RPMI7951 (cell line): ENCODE measurements around the gene SHC2. TPM values are rescaled to one million over a fixed set of nuclear protein-coding genes. Genes with fewer than 3 reads are reported as not detected.

ENCODE experiments used
- DNase-seq: peaks from one replicate; pipeline ENCODE4 v3.0.0-alpha.2; 2012; ENCODE audit warnings: low read depth
- total RNA-seq: library from RNA; depleted of rRNA; stranded (reverse); fragments of >200 nt; shearing (Covaris generic); gene quantifications from 2 replicates; pipeline ENCODE4 v1.2.3, GENCODE V29; 2014

SHC2 gene
- total RNA-seq, 1 experiment from 2014 or later, result not detected

DNA sequence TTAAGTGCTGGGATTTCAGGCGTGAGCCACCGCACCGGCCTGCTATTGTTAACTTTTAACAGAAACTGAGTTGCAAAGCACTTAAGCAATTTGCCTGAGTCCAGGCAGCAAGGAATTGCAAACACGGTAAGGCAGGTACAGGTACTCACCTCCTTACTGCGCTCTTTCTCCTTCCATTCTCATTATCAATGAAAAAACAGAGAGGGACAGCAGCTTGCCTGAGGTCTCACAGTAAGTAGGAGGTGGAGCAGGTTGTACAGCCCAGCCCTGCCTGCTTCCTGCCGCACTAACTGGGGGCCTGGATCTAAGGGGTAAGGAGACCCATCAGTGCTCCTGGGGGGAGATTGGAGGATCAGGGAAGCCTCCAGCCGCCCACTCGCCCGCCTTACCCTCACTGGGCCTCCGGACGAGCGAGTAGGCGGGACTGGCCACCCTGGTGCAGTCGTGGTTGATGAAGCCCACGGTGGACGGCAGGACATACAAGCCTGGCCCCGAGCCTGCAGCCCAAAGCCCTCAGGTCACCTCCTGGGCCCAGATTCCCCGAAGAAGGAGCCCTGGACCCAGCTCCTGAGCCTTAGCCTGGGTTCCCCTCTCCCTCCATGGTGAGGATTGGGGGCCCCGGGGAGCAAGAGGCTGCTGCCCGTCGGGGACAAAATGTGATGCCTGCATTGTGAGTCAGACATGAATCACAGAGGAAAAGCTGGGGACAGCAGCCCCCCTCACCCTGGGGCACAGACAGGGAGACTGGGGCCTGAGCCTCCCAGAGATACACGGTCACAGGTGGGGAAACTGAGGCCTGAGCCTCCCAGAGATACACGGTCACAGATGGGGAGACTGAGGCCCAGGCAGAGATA lies 11.4 kb upstream of the SHC2 start:
- DNase-seq, result peak; percentile 50

GRCh38 chr19:470701-471100 lies 9.9 kb upstream of the SHC2 start:
- DNase-seq, result no peak

DNA sequence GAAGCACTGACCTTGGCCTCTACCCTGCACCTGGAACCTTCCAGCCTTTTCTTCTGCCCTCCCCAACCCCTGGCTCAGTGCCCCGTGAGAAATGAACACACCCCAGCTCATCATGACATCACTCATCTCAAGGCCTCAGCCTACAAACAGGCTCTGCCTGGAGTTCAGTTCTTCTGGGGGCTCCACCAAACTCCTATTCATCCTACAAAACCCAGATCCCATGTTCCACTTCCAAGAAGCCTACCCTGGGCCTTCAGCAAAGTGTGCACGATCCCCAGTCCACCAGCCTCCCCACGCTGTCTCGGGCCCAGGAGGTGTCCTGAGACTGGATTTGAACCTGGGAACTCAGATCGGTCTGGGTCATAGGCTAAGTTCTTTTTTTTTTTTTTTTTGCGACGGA lies 9.0 kb upstream of the SHC2 start:
- DNase-seq, result no peak

- no peak for DNase-seq
Measured at GRCh38 chr19:468587-469256, 7.9 kb upstream of the SHC2 start.

DNA sequence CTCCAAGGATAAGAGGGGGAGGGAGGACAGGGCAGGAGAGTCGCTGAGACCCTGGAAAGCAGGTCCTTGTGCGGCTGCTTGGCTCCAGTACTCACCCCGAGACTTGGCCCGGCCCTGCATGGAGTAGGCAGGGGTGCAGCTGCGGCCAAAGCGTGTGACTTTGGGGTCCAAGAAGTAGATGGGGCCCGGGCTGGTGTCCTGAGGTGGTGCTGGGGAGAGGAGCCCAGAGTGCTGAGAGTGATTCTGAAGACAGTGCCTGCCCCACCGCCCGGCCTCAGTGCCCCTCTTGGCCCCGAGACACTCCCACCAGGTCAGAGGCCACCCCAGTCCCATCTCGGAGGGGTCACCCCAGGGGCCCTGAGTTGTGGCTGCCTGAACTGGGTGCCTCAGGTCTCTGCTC lies 6.7 kb upstream of the SHC2 start:
- DNase-seq, result no peak

DNA sequence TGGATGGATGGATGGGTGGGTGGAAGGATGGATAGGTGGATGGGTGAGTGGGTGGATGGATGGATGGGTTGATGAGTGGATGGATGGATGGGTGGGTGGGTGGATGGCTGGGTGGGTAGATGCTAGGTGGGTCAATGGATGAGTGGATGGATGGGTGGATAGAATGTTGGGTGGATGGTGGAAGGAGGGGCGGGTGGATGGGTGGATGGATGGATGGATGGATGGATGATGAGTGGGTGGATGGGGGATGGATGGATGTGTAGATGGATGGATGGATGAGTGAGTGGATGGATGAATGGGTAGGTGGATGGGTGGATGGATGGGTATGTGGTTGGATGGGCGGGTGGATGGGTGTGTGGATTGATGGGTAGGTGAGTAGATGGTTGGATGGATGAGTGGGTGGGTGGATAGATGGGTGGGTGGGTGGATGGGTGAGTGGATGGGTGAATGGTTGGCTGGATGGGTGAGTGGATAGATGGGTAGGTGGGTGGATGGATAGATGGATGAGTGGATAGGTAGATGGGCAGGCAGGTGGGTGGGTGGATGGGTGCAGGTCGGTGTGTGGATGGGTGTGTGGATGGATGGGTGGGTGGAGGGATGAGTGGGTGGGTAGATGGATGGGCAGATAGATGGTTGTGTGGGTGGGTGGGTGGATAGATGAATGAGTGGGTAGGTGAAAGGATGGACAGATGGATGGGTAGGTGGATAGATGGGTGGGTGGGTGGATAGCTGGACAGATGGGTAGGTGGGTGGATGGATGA lies 4.4 kb upstream of the SHC2 start:
- DNase-seq, result no peak

- no peak for DNase-seq
Measured at GRCh38 chr19:464208-464545, 3.3 kb upstream of the SHC2 start.

DNA sequence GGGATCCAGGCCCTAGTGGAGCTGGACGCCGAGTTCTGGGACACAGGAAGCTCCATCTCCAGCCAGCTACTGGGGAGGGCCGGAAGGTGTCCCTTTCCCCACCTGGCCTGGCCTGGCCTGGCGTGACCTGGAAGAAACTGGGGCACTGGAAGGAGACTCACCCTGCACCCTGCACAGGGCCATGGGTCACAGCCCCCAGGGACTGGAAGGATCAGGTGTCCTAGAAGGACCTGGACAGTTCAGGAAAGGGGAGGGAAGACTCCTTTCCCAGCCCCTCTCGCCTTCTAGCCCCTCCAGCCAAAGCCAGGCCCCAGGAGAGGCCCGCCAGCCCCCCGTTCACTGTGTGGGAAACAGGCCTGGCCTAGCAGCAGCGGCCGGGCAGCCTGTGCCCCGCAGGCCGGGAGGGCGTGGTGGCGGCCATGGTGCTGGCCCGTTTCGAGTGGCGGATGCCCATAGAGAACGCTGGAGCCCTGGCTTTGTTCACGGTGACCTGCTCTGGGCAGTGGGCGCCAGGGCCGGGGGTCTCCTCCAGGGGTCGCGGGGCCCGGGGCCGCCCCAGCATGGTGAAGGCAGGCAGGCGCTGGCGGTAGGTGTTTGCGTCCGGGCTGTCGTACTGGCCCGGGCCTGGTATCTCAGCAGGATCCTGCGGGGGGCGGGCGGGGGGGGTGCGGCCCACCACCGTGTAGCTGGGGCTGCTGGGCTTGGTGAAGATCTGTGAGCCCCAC lies 2.8 kb upstream of the SHC2 start:
- no peak for DNase-seq

DNA sequence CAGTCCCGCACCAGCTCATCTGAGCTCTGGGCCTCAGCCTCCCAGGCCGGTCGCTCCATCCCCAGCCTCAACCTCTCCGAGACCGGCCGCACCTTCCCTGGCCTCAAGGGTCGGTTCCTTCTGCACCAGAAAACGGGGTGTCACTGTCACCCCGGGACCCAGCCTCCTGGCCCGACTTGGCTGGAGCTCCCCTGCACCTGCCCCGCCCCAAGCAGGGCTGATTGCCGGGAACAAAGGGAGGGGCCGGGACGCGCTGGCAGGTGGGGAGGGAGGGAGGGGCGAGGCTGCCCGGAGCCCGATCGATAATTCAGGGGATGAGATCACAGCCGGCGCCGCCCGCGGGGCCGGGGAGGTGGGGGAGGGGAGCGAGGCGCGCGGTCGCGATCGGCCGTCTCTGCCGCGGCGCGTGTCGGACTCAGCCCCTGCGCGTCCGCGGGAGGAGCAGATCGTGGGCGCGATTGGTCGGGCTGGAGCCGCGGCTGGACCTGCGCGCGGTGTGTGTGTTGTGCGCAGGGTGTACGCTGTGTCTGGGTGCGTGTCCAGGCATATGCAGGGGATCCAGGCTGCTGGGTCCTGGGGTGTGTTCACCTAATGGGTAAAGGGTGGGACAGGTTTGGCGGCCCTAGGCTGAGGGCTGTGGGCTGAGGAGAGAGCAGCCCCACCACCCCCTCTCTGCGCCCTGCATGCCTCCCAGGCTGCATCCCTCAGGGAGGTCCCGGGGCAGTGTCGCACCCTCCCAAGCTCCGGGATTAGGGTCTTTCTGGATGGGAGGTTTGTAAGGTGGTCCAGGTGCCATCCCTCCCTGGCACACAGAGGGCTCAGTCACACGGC lies 1.1 kb upstream of the SHC2 start:
- no peak for DNase-seq

GRCh38 chr19:459724-460511 lies 915 bp downstream of the SHC2 start:
- DNase-seq, result peak; percentile 18

DNA sequence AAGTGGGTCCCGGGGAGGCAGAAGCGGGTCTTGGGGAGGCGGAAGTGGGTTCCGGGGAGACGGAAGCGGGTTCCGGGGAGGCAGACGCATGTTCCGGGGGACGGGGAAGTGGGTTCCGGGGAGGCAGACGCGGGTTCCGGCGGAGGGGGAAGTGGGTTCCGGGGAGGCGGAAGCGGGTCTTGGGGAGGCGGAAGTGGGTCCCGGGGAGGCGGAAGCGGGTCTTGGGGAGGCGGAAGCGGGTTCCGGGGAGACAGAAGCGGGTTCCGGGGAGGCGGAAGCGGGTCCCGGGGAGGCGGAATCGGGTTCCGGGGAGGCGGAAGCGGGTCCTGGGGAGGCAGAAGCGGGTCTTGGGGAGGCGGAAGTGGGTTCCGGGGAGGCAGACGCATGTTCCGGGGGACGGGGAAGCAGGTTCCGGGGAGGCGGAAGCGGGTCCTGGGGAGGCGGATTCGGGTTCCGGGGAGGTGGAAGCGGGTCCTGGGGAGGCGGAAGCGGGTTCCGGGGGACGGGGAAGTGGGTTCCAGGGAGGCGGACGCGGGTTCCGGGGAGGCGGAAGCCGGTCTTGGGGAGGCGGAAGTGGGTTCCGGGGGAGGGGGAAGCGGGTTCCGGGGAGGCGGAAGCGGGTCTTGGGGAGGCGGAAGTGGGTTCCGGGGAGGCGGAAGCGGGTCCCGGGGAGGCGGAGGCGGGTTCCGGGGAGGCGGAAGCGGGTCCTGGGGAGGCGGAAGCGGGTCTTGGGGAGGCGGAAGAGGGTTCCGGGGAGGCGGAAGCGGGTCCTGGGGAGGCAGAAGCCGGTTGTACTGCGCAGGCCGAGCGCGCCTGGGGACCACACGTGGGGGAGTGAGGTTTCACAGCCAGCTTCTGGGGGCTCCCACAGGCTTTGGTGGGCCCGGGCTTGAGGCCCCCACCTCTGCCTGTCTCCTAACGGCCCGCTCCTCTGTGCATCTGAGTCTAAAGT lies 2.5 kb downstream of the SHC2 start:
- no peak for DNase-seq

DNA sequence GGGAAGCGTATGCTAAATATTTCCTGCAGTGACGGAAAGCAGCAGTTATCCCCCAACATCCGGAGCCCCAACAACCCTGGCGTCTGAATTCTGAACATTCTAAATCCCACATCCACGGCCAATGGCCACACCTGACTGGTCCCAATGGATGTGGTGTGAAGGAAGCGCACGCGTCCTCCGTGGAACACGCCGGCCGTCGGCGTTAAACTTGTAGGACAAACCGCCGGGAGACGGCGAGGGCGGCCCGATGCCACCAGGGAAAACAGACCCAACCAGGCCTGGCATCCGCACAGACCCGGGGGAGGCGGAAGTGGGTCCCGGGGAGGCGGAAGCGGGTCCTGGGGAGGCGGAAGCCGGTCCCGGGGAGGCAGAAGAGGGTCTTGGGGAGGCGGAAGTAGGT lies 3.2 kb downstream of the SHC2 start:
- DNase-seq, result no peak

DNA sequence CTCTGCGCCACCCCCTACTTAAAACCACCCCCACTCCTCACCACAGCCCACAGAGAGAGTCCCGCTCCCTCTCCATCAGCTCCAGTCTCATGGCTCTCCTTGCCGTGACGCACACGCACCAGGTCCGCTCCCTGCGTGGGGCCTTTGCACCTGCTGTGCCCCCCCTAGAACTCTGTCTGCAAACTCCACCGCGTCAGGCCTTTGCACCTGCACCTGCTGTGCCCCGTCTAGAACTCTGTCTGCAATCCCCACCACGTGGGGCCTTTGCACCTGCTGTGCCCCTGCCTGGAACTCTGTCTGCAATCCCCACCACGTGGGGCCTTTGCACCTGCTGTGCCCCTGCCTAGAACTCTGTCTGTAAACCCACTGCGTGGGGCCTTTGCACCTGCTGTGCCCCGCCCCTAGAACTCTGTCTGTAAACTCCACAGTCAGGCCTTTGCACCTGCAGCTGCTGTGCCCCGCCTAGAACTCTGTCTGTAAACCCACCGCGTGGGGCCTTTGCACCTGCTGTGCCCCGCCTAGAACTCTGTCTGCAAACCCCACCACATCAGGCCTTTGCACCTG lies 4.2 kb downstream of the SHC2 start:
- no peak for DNase-seq

- DNase-seq, result no peak
Measured at GRCh38 chr19:455851-456546, 4.8 kb downstream of the SHC2 start.

GRCh38 chr19:455031-455705 lies 5.7 kb downstream of the SHC2 start:
- no peak for DNase-seq

- DNase-seq, result no peak
Measured at GRCh38 chr19:453606-454005, 7.2 kb downstream of the SHC2 start.

DNA sequence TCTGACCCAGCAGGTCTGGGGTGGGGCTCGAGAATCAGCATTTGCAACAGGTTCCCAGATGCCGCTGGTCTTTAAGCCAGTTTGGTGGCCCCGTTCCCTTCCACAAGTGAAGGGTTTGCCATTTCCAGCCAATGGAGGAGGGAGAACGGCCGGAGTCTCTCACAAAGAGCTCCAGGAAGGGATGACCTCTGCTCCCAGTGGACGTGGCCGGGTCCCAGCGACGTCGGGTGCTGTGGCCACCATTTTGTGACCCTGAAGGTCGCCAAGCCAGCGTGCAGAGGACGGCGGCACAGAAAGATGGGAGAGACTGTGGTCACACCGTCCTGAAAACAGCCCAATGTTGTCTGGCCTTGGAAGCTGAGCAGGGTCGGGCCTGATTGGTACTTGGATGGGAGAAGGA lies 8.0 kb downstream of the SHC2 start:
- no peak for DNase-seq
